Measurements from ENCODE around the gene RXFP4.
A peak's percentile ranks its signal among the peaks of the same experiment; 100 is the strongest.

Gene RXFP4

GRCh38 chr1:155931332-155932038, 10.0 kb upstream of the RXFP4 start:
- Histone ChIP-seq H3K4me3 (ENCODE audit: insufficient read depth, low read length, poor library complexity, severe bottlenecking) (peak overlapping the region; percentile 93), H2AFZ (ENCODE audit: low read depth, low read length, severe bottlenecking) (no peak overlapping the region), H3K9me2 (replicated peaks; ENCODE audit: insufficient read depth, low read length) (no peaks in the 10 kb centered on the region), H4K20me1 (ENCODE audit: low read depth, low read length) (peaks cover 33% of the 10 kb centered on the region), H3K9me3 (ENCODE audit: insufficient read depth, low read length) (no peaks in the 10 kb centered on the region), H3K4me2 (ENCODE audit: low read depth, low read length, poor library complexity, severe bottlenecking) (peak overlapping the region; percentile 88), H3K79me2 (ENCODE audit: insufficient read depth, low read length) (peaks cover 58% of the 10 kb centered on the region), H3K9ac (ENCODE audit: low read length) (peak overlapping the region; percentile 94; the same call in 1 of the 2 replicates), H3K27me3 (ENCODE audit: low read length) (no peaks in the 10 kb centered on the region), H3K36me3 (ENCODE audit: low read length) (peaks cover 48% of the 10 kb centered on the region), H3F3A (ENCODE audit: insufficient read depth) (peaks cover 39% of the 10 kb centered on the region), H3K27ac (ENCODE audit: low read depth, low read length) (no peak overlapping the region)
- TF ChIP-seq CTCF (IDR thresholded peaks at IDR 0.05; ENCODE audit: insufficient read depth, low read length, poor library complexity, severe bottlenecking) (no peak), EZH2phosphoT487 (conservative IDR thresholded peaks at IDR 0.05; ENCODE audit: low read length) (no peak)

DNA sequence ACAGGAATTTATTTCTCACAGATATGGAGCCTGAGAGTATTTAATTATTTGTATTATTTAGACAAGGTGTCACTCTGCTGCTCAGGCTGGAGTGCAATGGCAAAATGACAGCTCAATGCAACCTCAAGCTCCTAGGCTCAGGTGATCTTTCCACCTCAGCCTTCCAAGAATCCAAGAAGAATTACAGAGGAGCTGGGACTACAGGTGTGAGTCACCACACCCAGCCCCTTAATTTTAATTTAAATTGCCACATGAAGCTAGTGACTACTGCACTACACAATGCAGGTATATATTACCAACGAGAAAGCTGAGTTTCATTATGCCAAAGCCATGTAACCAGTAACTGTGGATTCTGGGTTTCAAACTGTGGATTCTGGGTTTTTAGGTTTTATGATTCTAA, 9.4 kb upstream of the RXFP4 start:
- Histone ChIP-seq H4K20me1 (ENCODE audit: low read depth, low read length) (peaks cover 33% of the 10 kb centered on the region), H3K9me3 (ENCODE audit: insufficient read depth, low read length) (no peaks in the 10 kb centered on the region), H3K4me2 (ENCODE audit: low read depth, low read length, poor library complexity, severe bottlenecking) (peak overlapping the region; percentile 88), H3K79me2 (ENCODE audit: insufficient read depth, low read length) (peaks cover 58% of the 10 kb centered on the region), H3K4me3 (ENCODE audit: insufficient read depth, low read length, poor library complexity, severe bottlenecking) (peak overlapping the region; percentile 93), H3K9me2 (replicated peaks; ENCODE audit: insufficient read depth, low read length) (no peaks in the 10 kb centered on the region), H3K36me3 (ENCODE audit: low read length) (peaks cover 42% of the 10 kb centered on the region), H3K27me3 (ENCODE audit: low read length) (no peaks in the 10 kb centered on the region), H3F3A (ENCODE audit: insufficient read depth) (peaks cover 39% of the 10 kb centered on the region), H2AFZ (ENCODE audit: low read depth, low read length, severe bottlenecking) (no peak overlapping the region), H3K9ac (ENCODE audit: low read length) (peak overlapping the region; percentile 94; the same call in 1 of the 2 replicates), H3K27ac (ENCODE audit: low read depth, low read length) (no peak overlapping the region)
- no peak for TF ChIP-seq EZH2phosphoT487 (conservative IDR thresholded peaks at IDR 0.05; ENCODE audit: low read length)

DNA sequence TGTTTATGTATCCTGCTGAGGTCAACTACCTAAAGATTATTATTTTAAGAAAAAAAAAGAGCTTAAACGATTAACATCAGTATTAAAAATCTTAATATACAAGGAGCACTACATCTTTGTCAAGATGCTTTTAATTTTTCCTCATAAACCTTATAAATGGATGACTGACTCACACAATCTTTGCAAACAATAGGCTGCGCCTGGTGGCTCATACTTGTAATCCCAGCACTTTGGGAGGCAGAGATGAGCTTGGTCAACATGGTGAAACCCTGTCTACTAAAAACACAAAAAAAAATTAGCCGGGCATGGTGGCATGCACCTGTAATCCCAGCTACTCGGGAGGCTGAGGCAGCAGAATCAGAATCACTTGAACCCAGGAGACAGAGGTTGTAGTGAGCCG, 9.0 kb upstream of the RXFP4 start:
- Histone ChIP-seq H3K4me3 (ENCODE audit: insufficient read depth, low read length, poor library complexity, severe bottlenecking) (peak overlapping the region; percentile 93), H3K27ac (ENCODE audit: low read depth, low read length) (no peak overlapping the region), H3F3A (ENCODE audit: insufficient read depth) (peaks cover 39% of the 10 kb centered on the region), H3K79me2 (ENCODE audit: insufficient read depth, low read length) (peaks cover 58% of the 10 kb centered on the region), H3K27me3 (ENCODE audit: low read length) (no peaks in the 10 kb centered on the region), H2AFZ (ENCODE audit: low read depth, low read length, severe bottlenecking) (no peak overlapping the region), H3K4me2 (ENCODE audit: low read depth, low read length, poor library complexity, severe bottlenecking) (peak overlapping the region; percentile 88), H3K9me3 (ENCODE audit: insufficient read depth, low read length) (no peaks in the 10 kb centered on the region), H3K9me2 (replicated peaks; ENCODE audit: insufficient read depth, low read length) (no peaks in the 10 kb centered on the region), H3K36me3 (ENCODE audit: low read length) (peaks cover 39% of the 10 kb centered on the region), H3K9ac (ENCODE audit: low read length) (peak overlapping the region; percentile 94), H4K20me1 (ENCODE audit: low read depth, low read length) (peaks cover 33% of the 10 kb centered on the region)
- TF ChIP-seq CTCF (IDR thresholded peaks at IDR 0.05; ENCODE audit: insufficient read depth, low read length, poor library complexity, severe bottlenecking) (no peak), EZH2phosphoT487 (conservative IDR thresholded peaks at IDR 0.05; ENCODE audit: low read length) (no peak)

DNA sequence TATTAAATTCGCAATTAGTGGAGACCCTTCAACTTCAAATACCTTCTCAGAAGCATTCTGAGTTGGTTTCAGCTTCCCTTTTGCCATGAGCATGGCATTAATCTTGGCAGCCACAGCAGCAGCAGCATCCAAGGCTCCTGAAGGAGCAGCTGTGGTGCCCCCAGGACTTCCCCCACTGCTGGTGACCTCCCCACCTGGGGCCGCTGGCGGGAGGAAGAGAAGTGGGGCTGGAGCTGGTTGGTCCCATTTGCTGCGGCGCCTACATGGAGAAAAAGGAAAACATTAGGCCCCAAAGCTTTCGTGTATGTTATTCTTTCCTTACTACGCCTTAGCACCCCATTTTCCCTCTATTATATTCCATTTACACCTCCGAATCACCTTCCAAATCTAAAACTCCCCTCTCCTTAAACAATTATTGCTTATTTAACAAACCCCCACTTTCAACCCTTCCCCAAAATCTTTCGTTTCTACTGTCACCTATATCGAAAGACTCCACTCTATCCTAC, 7.8 kb upstream of the RXFP4 start:
- peaks cover 39% of the 10 kb centered on the region for H3F3A ChIP-seq (ENCODE audit: insufficient read depth)
- H3K27ac ChIP-seq (ENCODE audit: low read depth, low read length): peak overlapping the region; percentile 68
- no peak for TF ChIP-seq CTCF (IDR thresholded peaks at IDR 0.05; ENCODE audit: insufficient read depth, low read length, poor library complexity, severe bottlenecking)
- peak overlapping the region; percentile 93 for H3K4me3 ChIP-seq (ENCODE audit: insufficient read depth, low read length, poor library complexity, severe bottlenecking)
- no peaks in the 10 kb centered on the region for H3K9me3 ChIP-seq (ENCODE audit: insufficient read depth, low read length)
- peak overlapping the region; percentile 88 for H3K4me2 ChIP-seq (ENCODE audit: low read depth, low read length, poor library complexity, severe bottlenecking)
- peaks cover 34% of the 10 kb centered on the region for H3K36me3 ChIP-seq (ENCODE audit: low read length)
- peaks cover 33% of the 10 kb centered on the region for H4K20me1 ChIP-seq (ENCODE audit: low read depth, low read length)
- peak overlapping the region; percentile 94 for H3K9ac ChIP-seq (ENCODE audit: low read length)
- no peaks in the 10 kb centered on the region for H3K9me2 ChIP-seq (replicated peaks; ENCODE audit: insufficient read depth, low read length)
- peaks cover 54% of the 10 kb centered on the region for H3K79me2 ChIP-seq (ENCODE audit: insufficient read depth, low read length)
- no peak overlapping the region for H2AFZ ChIP-seq (ENCODE audit: low read depth, low read length, severe bottlenecking)
- no peaks in the 10 kb centered on the region for H3K27me3 ChIP-seq (ENCODE audit: low read length)

Data from SU-DHL-6 (cell line).